NB4 (cell line): ENCODE data around the gene TMCC1.

ENCODE experiments used
- CTCF ChIP-seq: IDR thresholded peaks from one replicate; pipeline ENCODE4 v1.5.1; 2012; ENCODE audit warnings: low read depth, low read length
- MAX ChIP-seq: IDR thresholded peaks from 2 replicates; pipeline ENCODE4 v1.6.1; 2011; ENCODE audit warnings: low read depth, low read length
- MYC ChIP-seq: IDR thresholded peaks from 2 replicates; pipeline ENCODE4 v1.6.1; 2011; ENCODE audit warnings: low read depth, low read length
- POLR2A ChIP-seq: IDR thresholded peaks from 2 replicates; pipeline ENCODE4 v1.6.1; 2011; ENCODE audit warnings: mild to moderate bottlenecking; ENCODE audit not compliant: insufficient read length; ENCODE audit errors: extremely low read depth

- no peak for TF ChIP-seq POLR2A
- no peak for TF ChIP-seq MAX
- no peak for TF ChIP-seq CTCF
- no peak for TF ChIP-seq MYC
Measured at GRCh38 chr3:129793942-129794310, 99.6 kb downstream of the TMCC1 start.
